ENCODE results near the gene TAF1D. TPM values are rescaled to one million over a fixed set of nuclear protein-coding genes. Genes with fewer than 3 reads are reported as not detected.

The TAF1D gene
- total RNA-seq, 1 donor from 2014 or later: 145 TPM

DNA sequence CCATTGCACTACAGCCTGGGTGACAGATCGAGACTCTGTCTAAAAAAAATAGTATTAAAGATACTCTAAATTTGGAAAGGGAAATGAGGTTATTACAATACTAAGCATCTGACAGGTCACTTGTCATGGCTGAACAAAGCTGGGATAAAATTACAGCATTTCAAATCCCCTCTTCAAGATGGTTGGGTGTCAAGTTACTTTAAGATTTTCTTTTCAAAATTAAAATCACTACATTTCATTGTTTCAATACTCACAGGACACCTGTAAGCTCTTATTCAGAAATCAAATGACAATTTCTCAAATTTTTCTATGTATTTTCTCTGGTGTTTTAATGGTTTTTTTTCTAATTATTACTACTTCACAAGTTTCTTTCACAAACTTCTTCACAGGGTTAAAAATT, 5.7 kb downstream of the TAF1D start:
- Histone ChIP-seq H3K27me3 (ENCODE audit: insufficient read depth, low read length) (no peaks in the 10 kb centered on the region), H3K4me2 (ENCODE audit: low read length) (peak overlapping the region; percentile 86), H2AFZ (ENCODE audit: low read depth, low read length) (no peak overlapping the region), H3K4me3 (ENCODE audit: insufficient read depth, low read depth, low read length) (no peak overlapping the region), H4K20me1 (ENCODE audit: insufficient read depth, low read length) (peaks cover 91% of the 10 kb centered on the region), H3K27ac (ENCODE audit: low read depth, low read length) (no peak overlapping the region), H3K9ac (ENCODE audit: low read length) (no peak overlapping the region), H3K79me2 (ENCODE audit: insufficient read depth, low read length) (peaks cover 84% of the 10 kb centered on the region), H3K4me1 (ENCODE audit: insufficient read depth, low read length) (peaks cover 12% of the 10 kb centered on the region), H3K36me3 (ENCODE audit: insufficient read depth, low read length) (peaks cover 81% of the 10 kb centered on the region), H3K9me3 (ENCODE audit: insufficient read depth, low read depth, low read length) (no peaks in the 10 kb centered on the region)
- DNase-seq (ENCODE audit: low read depth): no peak
- no peak overlapping the region for H3K27ac Mint-ChIP-seq (ENCODE audit: unreplicated experiment)
- no peaks in the 10 kb centered on the region for H3K9me3 Mint-ChIP-seq (ENCODE audit: unreplicated experiment)
- peaks cover 38% of the 10 kb centered on the region for H3K36me3 Mint-ChIP-seq (ENCODE audit: low read depth, unreplicated experiment)
- peaks cover 46% of the 10 kb centered on the region for H3K4me1 Mint-ChIP-seq (ENCODE audit: low read depth, unreplicated experiment)
- H3K4me3 Mint-ChIP-seq (ENCODE audit: unreplicated experiment): peak overlapping the region; percentile 76
- no peak for FAIRE-seq
- TF ChIP-seq EZH2 (IDR thresholded peaks at IDR 0.05; ENCODE audit: insufficient read depth, low read length): no peak
- TF ChIP-seq, protein P1, sequence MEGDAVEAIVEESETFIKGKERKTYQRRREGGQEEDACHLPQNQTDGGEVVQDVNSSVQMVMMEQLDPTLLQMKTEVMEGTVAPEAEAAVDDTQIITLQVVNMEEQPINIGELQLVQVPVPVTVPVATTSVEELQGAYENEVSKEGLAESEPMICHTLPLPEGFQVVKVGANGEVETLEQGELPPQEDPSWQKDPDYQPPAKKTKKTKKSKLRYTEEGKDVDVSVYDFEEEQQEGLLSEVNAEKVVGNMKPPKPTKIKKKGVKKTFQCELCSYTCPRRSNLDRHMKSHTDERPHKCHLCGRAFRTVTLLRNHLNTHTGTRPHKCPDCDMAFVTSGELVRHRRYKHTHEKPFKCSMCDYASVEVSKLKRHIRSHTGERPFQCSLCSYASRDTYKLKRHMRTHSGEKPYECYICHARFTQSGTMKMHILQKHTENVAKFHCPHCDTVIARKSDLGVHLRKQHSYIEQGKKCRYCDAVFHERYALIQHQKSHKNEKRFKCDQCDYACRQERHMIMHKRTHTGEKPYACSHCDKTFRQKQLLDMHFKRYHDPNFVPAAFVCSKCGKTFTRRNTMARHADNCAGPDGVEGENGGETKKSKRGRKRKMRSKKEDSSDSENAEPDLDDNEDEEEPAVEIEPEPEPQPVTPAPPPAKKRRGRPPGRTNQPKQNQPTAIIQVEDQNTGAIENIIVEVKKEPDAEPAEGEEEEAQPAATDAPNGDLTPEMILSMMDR (IDR thresholded peaks at IDR 0.05; ENCODE audit: insufficient read depth, low read depth, low read length): no peak
- H3K27me3 Mint-ChIP-seq (ENCODE audit: low read depth, unreplicated experiment): no peaks in the 10 kb centered on the region

DNA sequence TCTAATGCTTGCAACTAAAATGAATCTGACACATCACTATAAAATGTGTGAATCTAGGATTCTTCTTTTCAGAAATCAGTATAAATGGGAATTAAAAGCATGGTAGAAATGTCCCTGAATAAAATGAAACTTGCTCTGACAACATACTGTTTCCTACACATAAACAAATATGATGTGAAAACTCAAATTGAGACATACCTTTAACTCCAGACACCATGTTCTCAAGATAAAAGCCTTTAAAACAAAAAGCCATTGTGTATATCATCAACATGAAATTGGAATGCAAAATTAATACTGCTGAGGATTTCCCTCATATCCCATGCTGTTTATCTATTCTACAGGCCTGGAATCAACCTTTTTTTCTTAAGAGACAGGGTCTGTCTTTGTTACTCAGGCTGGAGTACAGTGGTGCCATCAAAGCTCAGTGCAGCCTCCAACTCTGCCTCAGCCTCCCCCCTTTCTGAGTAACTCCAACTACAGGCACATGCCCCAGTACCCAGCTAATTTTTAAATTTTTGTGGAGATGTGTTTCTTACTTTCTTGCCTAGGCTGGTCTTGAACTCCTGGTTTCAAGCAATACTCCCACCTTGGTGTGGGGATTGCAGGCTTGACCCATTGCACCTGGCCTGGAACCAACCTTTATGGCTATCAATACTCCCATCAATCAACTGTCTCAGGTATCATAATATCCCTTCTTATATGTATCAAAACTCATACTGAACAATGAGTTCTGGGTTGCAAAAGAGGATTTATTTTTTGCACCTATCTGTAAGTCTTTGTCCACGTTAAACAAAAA, 6.7 kb downstream of the TAF1D start:
- FAIRE-seq: no peak
- TF ChIP-seq, protein P1 (IDR thresholded peaks at IDR 0.05; ENCODE audit: insufficient read depth, low read depth, low read length): no peak
- no peak for TF ChIP-seq EZH2 (IDR thresholded peaks at IDR 0.05; ENCODE audit: insufficient read depth, low read length)
- peak overlapping the region; percentile 26 for H3K27ac Mint-ChIP-seq (ENCODE audit: unreplicated experiment)
- H2AFZ ChIP-seq (ENCODE audit: low read depth, low read length): no peak overlapping the region
- H3K4me3 ChIP-seq (ENCODE audit: insufficient read depth, low read depth, low read length): no peak overlapping the region
- H3K79me2 ChIP-seq (ENCODE audit: insufficient read depth, low read length): peaks cover 74% of the 10 kb centered on the region
- peak overlapping the region; percentile 44 for H3K4me2 ChIP-seq (ENCODE audit: low read length)
- no peak overlapping the region for H3K27ac ChIP-seq (ENCODE audit: low read depth, low read length)
- H3K9me3 Mint-ChIP-seq (ENCODE audit: unreplicated experiment): no peaks in the 10 kb centered on the region
- H3K27me3 Mint-ChIP-seq (ENCODE audit: low read depth, unreplicated experiment): no peaks in the 10 kb centered on the region
- peaks cover 91% of the 10 kb centered on the region for H3K36me3 ChIP-seq (ENCODE audit: insufficient read depth, low read length)
- no peak for DNase-seq (ENCODE audit: low read depth)
- peak overlapping the region; percentile 68 for H3K4me3 Mint-ChIP-seq (ENCODE audit: unreplicated experiment)
- H4K20me1 ChIP-seq (ENCODE audit: insufficient read depth, low read length): peaks cover 89% of the 10 kb centered on the region
- H3K9me3 ChIP-seq (ENCODE audit: insufficient read depth, low read depth, low read length): no peaks in the 10 kb centered on the region
- H3K27me3 ChIP-seq (ENCODE audit: insufficient read depth, low read length): no peaks in the 10 kb centered on the region
- H3K9ac ChIP-seq (ENCODE audit: low read length): peak overlapping the region; percentile 10
- H3K4me1 Mint-ChIP-seq (ENCODE audit: low read depth, unreplicated experiment): peaks cover 50% of the 10 kb centered on the region
- H3K36me3 Mint-ChIP-seq (ENCODE audit: low read depth, unreplicated experiment): peaks cover 36% of the 10 kb centered on the region
- H3K4me1 ChIP-seq (ENCODE audit: insufficient read depth, low read length): peaks cover 12% of the 10 kb centered on the region

DNA sequence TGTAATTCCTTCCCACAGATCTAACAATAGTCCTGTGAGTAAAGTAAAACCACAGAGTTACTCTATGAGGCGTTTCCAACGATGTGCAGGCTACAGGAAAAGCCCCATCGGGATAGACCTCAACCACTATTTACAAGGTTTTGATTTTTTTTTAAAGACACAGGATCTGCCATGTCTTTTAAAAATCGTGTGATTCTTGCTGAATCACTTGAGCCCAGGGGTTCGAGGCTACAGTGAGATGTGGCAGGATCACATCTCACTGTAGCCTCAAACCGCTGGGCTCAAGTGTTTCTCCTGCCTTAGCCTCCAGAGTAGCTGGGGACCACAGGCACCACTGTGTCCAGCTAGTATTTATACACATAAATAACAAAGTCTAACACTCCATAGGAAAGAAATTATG, 7.8 kb downstream of the TAF1D start:
- H3K27me3 ChIP-seq (ENCODE audit: insufficient read depth, low read length): no peaks in the 10 kb centered on the region
- H3K79me2 ChIP-seq (ENCODE audit: insufficient read depth, low read length): peaks cover 62% of the 10 kb centered on the region
- peaks cover 98% of the 10 kb centered on the region for H3K36me3 ChIP-seq (ENCODE audit: insufficient read depth, low read length)
- TF ChIP-seq EZH2 (IDR thresholded peaks at IDR 0.05; ENCODE audit: insufficient read depth, low read length): no peak
- TF ChIP-seq, protein P1 (IDR thresholded peaks at IDR 0.05; ENCODE audit: insufficient read depth, low read depth, low read length): no peak
- Mint-ChIP-seq H3K4me3 (ENCODE audit: unreplicated experiment) (peak overlapping the region; percentile 52), H3K4me1 (ENCODE audit: low read depth, unreplicated experiment) (peaks cover 45% of the 10 kb centered on the region), H3K9me3 (ENCODE audit: unreplicated experiment) (no peaks in the 10 kb centered on the region), H3K27me3 (ENCODE audit: low read depth, unreplicated experiment) (no peaks in the 10 kb centered on the region), H3K36me3 (ENCODE audit: low read depth, unreplicated experiment) (peaks cover 27% of the 10 kb centered on the region), H3K27ac (ENCODE audit: unreplicated experiment) (no peak overlapping the region)
- no peak for DNase-seq (ENCODE audit: low read depth)
- H3K9ac ChIP-seq (ENCODE audit: low read length): peak overlapping the region; percentile 4
- FAIRE-seq: no peak
- no peak overlapping the region for H3K4me3 ChIP-seq (ENCODE audit: insufficient read depth, low read depth, low read length)
- no peak overlapping the region for H2AFZ ChIP-seq (ENCODE audit: low read depth, low read length)
- peak overlapping the region; percentile 3 for H3K4me2 ChIP-seq (ENCODE audit: low read length)
- H4K20me1 ChIP-seq (ENCODE audit: insufficient read depth, low read length): peaks cover 83% of the 10 kb centered on the region
- H3K27ac ChIP-seq (ENCODE audit: low read depth, low read length): no peak overlapping the region
- no peaks in the 10 kb centered on the region for H3K9me3 ChIP-seq (ENCODE audit: insufficient read depth, low read depth, low read length)
- H3K4me1 ChIP-seq (ENCODE audit: insufficient read depth, low read length): peaks cover 10% of the 10 kb centered on the region
